Stimulated activated naive CD4-positive, alpha-beta T cell treated with Interleukin-2 at 50 U/mL for 16 hours (primary cell): ENCODE data around the gene CD244.

Experiments
- DNase-seq: peaks from one replicate; lab custom pipeline; 2025; lab: John Stamatoyannopoulos, UW

Gene CD244

GRCh38 chr1:160846281-160846680 is 16.4 kb downstream of the CD244 start:
- DNase-seq: no peak

GRCh38 chr1:160844447-160845232 is 18.0 kb downstream of the CD244 start:
- DNase-seq: no peak

- DNase-seq: no peak
Observed at GRCh38 chr1:160841079-160841478, 21.6 kb downstream of the CD244 start.

DNA sequence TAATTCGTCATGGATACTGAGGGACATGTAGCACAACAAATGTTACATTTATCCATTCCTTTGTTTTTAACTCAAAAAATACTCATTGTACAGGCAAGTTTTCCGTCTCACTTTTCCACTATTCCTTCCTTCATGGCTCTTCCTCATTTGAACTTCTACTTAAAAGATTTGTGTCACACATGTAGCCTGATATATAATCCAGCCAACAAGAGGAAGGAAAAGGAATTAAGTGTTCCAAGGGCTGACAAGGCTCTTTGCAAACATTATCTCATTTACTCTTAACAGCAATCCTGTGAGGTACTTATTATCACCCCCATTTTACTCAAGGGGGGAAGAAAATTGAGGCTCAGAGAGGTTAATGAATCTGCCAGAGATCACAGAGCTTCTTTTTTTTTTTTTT is 22.9 kb downstream of the CD244 start:
- DNase-seq: no peak

GRCh38 chr1:160838888-160839287 is 23.8 kb downstream of the CD244 start:
- DNase-seq: no peak

- DNase-seq: peak; percentile 73
Observed at GRCh38 chr1:160837558-160838205, 25.0 kb downstream of the CD244 start.

GRCh38 chr1:160836981-160837557 is 25.6 kb downstream of the CD244 start:
- DNase-seq: no peak

GRCh38 chr1:160836561-160836960 is 26.1 kb downstream of the CD244 start:
- DNase-seq: no peak

DNA sequence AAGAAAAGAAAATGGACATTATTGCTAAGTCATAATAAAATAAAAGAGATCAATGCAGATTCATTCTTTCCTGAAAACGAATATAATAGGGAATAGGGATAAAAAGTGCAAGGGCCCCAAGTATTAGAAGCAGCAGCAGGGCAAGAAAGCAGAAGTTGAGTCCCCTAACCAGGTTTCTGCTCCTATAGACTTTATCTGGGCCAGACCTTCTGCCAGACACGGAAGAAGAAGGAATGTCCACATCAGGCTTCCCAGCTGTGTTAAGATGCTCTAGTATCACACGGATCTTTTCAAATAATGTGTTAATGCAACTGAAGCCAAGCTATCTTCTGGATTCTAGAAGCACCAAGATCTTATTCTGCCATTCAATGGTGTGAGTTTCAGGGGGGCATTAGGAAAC is 26.9 kb downstream of the CD244 start:
- no peak for DNase-seq

DNA sequence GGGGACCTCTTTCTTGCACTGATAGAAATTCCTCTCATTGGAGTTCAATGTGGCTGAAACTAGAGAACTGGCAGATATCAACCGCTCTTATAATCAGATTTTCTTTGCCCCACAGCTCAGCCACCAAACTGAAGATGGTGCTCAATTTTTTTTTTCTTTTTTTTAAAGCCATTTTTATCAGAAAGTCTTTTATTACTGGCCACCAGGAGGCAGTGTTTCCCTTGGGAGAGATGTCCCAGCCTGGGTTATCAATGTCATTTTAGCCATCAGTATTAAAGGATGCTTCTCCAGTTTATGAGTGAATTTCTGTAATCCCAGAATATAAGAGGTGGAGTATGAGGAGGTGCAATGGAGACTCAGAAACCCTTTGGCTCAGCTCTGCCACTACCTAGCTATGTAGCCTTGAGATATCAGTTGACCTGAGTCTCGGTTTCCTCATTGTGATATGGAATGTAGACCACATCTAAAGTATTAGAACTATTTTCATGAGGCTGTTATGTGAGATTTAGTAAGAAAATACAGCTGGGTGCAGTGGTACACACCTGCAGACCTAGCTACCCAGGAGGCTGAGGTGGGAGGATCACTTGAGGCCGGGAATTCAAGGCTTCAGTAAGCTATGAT is 27.6 kb downstream of the CD244 start:
- DNase-seq: no peak

- peak; percentile 71 for DNase-seq
Observed at GRCh38 chr1:160830321-160831153, 32.1 kb downstream of the CD244 start.

DNA sequence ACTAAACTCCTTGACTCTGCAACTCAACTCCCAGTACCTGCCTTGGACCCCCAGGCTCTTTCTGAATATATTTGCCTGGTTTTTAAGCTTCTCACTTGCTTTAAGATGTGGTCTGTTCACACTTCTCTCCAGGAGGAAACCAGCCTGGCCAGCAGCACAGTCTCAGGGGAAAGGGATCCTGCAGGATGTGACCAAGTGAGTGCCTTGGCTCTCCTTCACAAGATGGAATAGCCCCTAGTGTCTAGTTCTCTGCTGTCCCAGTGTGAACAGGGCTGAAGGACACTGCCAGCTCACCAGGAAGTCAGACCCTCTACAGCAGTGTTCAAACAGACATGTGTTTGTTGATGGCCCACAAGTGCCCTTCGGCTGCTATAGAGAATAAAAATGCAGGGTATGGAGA is 32.9 kb downstream of the CD244 start:
- no peak for DNase-seq

DNA sequence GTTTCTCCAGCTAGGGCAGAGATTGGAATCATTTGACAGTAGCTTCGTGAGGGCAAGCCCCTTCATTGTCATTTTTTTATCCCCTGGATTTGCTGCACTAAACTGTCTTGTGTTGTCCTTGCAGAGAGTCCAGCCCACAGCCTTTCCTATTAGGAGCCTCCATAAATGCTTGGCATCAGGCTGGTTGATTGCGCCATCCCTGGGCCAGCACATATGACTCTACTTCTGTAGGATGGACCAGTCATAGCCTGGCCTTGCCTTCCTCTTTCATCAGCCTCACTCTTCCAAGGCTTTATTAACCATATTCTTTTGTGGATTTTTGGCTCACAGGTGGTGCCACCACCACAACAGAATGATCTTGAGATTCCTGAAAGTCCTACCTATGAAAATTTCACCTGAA is 35.3 kb downstream of the CD244 start:
- no peak for DNase-seq

- DNase-seq: no peak
Observed at GRCh38 chr1:160826546-160826945, 36.1 kb downstream of the CD244 start.

- DNase-seq: no peak
Observed at GRCh38 chr1:160823296-160823695, 39.4 kb downstream of the CD244 start.

DNA sequence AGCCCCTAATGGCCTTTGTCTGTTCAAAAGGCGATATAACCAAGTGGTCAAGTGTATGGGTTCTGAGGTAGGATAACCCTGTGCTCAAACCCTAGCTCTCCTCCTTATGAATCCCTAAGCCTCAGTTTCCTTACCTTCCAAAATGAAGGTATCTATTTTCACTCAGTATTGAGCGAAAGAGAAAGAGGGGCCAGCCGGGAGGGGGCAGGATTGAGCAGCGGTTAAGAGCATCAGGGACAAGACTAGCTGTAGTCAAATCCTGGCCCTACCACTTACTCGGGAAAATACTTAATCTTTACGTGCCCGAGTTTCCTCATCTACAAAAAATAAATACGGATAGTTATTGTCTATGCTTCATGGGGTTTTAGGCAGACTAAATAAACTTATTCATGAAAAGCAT is 41.1 kb downstream of the CD244 start:
- DNase-seq: no peak

- DNase-seq: no peak
Observed at GRCh38 chr1:160819186-160819585, 43.5 kb downstream of the CD244 start.

DNA sequence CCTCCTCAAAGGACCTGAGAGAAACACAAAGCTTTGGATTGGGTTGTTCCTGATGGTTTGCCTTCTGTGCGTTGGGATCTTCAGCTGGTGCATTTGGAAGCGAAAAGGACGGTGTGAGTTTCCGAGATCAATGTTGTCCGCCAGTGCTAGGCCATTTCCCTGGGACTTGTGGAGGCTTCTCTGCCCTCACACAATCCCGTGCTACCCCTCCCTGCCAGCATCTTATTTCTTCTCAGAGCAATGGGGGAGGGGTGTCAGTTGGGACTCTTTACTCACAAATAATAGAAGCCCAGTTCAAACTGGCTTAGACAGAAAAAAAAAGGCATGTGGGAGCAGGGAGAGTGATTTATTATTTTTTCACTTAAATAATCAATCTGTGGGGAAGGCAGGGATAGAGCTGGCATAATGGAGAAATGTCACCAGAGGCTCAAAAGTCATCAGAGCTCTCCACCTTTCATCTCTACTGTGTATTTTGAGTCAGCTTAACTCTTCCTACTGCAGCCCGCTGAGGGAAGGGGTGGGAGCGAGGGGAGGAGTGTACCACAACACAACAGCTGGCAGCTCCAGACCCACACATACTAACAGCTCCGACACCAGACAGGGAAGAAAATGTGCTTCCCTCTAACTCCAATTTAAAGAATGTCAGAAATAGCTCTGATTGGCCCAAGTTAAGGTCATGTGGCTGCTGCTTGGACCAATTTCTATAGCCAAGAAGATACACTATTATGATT is 44.3 kb downstream of the CD244 start:
- no peak for DNase-seq

DNA sequence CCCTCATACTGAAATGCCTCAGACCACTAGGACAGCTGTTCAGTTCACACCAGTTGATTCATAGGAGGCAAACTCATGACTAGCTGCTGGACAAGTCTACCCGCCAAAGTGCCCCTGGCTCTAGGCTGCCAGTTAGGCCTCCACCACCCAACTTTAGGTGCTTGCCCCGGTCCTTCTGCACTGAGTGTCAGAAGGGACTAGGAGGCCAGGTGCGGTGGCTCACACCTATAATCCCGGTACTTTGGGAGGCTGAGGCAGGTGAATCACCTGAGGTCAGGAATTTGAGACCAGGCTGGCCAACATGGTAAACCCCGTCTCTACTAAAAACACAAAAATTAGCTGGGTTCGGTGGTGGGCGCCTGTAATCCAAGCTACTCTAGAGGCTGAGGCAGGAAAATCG is 47.8 kb downstream of the CD244 start:
- DNase-seq: no peak

DNA sequence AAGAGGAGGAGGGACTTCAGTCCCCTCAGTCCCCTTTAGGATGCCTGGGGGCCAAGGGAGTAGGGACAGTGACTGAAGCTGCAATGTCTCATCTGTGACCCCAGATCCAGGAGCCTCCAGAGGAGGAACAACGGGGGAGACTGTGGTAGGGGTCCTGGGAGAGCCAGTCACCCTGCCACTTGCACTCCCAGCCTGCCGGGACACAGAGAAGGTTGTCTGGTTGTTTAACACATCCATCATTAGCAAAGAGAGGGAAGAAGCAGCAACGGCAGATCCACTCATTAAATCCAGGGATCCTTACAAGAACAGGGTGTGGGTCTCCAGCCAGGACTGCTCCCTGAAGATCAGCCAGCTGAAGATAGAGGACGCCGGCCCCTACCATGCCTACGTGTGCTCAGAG is 48.4 kb downstream of the CD244 start:
- DNase-seq: no peak

DNA sequence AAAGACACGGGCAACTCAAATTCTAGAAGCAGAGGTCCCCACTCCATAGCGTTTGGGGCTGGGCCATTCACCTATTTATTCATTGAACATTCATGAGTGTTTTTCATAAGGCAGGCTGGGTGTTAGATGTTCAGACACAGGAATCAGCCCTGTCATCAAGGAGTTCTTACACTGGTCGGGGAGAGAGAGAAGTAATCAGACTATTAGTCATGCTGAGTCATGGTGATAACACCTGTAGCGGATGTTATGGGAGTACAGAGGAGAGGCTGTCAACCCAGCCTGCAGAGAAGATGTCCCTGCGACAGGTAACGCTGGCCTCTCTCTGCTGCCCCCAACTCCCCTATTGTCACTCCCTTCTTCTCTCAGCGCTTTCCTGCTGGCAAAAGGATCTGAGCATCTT is 49.5 kb downstream of the CD244 start:
- DNase-seq: no peak
